HepG2 (cell line): Measurements from ENCODE around the gene LGR6. TPM values are rescaled to one million over a fixed set of nuclear protein-coding genes. Genes with fewer than 3 reads are reported as not detected.

Source experiments
- ATAC-seq: fragments of 200-7000 bp; cut with Tn5 transposase; 3 replicates; pipeline ENCODE4 v1.9.1; 2020; ENCODE audit warnings: mild to moderate bottlenecking, moderate library complexity
- BruUV-seq: library from RNA; stranded (reverse); fragments of 400-500 nt; replicated peaks from 2 replicates; lab custom pipeline; 2021; lab: Mats Ljungman, UMichigan
- CTCF ChIA-PET: fragments of 300-600 bp; formaldehyde crosslinking; extraction: SDS; loops from one replicate; lab custom pipeline; 2021; ENCODE audit warnings: low total read pairs, inconsistent platforms, low intra/inter-chr PET ratio; lab: Yijun Ruan, JAX
- POLR2A ChIA-PET: fragments of 350-600 bp; sonication (Branson Sonifier 250); formaldehyde crosslinking; loops from one replicate; lab custom pipeline; 2020; ENCODE audit warnings: antibody characterized with exemption, inconsistent platforms; lab: Yijun Ruan, JAX
- DNase-seq: peaks from one replicate; pipeline ENCODE4 v3.0.0-alpha.2; 2015; ENCODE audit warnings: low spot score
- FAIRE-seq: peaks from 3 replicates; lab custom pipeline; 2011; peaks lifted over from hg19 to GRCh38; lab: Jason Lieb, UNC
- H2AFZ ChIP-seq: one replicate; pipeline ENCODE4 v1.6.1; 2011; ENCODE audit warnings: low read length, inconsistent platforms
- H3K27ac ChIP-seq: fragments of 300-600 bp; 3 replicates; pipeline ENCODE4 v1.8.0; 2011; ENCODE audit warnings: mixed run types, mild to moderate bottlenecking, mixed read lengths, low read length, inconsistent platforms; ENCODE audit not compliant: insufficient read depth; ENCODE audit errors: extremely low read length
- H3K27me3 ChIP-seq, 2 experiments: fragments of 200-600 bp in 1 of 2; 2 replicates in 1 of 2; 3 replicates in 1 of 2; pipeline versions ENCODE4 v1.6.0 to v1.8.0; 2011; ENCODE audit warnings: low read length in 2 of 2, mild to moderate bottlenecking in 2 of 2, moderate library complexity in 2 of 2, inconsistent platforms in 1 of 2; ENCODE audit not compliant: insufficient read depth in 2 of 2, control insufficient read depth in 1 of 2
- H3K36me3 ChIP-seq, 2 experiments: fragments of 200-600 bp in 1 of 2; replicated peaks in 1 of 2; 2 replicates in 1 of 2; 3 replicates in 1 of 2; pipeline versions ENCODE4 v1.5.1 to v1.8.0; 2011; ENCODE audit warnings: low read length in 2 of 2, inconsistent platforms in 1 of 2; ENCODE audit not compliant: insufficient read depth in 2 of 2, control insufficient read depth in 1 of 2
- H3K4me1 ChIP-seq: 2 replicates; pipeline ENCODE4 v1.5.1; 2012; ENCODE audit warnings: low read length, inconsistent platforms; ENCODE audit not compliant: insufficient read depth
- H3K4me2 ChIP-seq: 2 replicates; pipeline ENCODE4 v1.6.0; 2011; ENCODE audit warnings: low read depth, low read length, inconsistent platforms
- H3K4me3 ChIP-seq, 3 experiments: fragments of 200-600 bp in 1 of 3; sonication (generic), shearing (Covaris generic) in 1 of 3; replicated peaks in 1 of 3; 2 replicates each; pipeline ENCODE4 v1.5.1; 2011 to 2016; ENCODE audit warnings: low read length in 3 of 3, inconsistent platforms in 2 of 3, low read depth in 2 of 3, mild to moderate bottlenecking in 2 of 3, control low read depth in 1 of 3, mixed read lengths in 1 of 3; ENCODE audit not compliant: insufficient read depth in 1 of 3
- H3K79me2 ChIP-seq: one replicate; pipeline ENCODE4 v1.6.1; 2011; ENCODE audit warnings: low read length, inconsistent platforms; ENCODE audit not compliant: insufficient read depth
- H3K9ac ChIP-seq: 2 replicates; pipeline ENCODE4 v1.6.0; 2011; ENCODE audit warnings: mild to moderate bottlenecking, low read depth, low read length, inconsistent platforms; ENCODE audit not compliant: insufficient read depth
- H3K9me3 ChIP-seq: 2 replicates; pipeline ENCODE4 v1.5.1; 2012; ENCODE audit warnings: mild to moderate bottlenecking, low read length
- H4K20me1 ChIP-seq: 2 replicates; pipeline ENCODE4 v1.6.0; 2011; ENCODE audit warnings: inconsistent platforms, mild to moderate bottlenecking, low read length, moderate library complexity; ENCODE audit not compliant: insufficient read depth
- ATF7 ChIP-seq, 2 experiments: fragments of 450-650 bp in 1 of 2; sonication (generic) in 1 of 2; formaldehyde crosslinking in 1 of 2; IDR thresholded peaks; 2 replicates each; pipeline versions ENCODE4 v1.4.0 to v1.6.1; 2016 to 2020; ENCODE audit warnings: antibody characterized with exemption in 1 of 2, mild to moderate bottlenecking in 1 of 2, missing genetic modification reagents in 1 of 2
- CEBPB ChIP-seq: IDR thresholded peaks from 2 replicates; pipeline ENCODE4 v1.6.1; 2011; ENCODE audit warnings: low read depth, low read length, improper control_type of control experiment, borderline replicate concordance
- GPN1 ChIP-seq: sonication (generic); formaldehyde crosslinking; IDR thresholded peaks from 2 replicates; pipeline ENCODE4 v1.5.1; 2020; ENCODE audit warnings: missing genetic modification reagents, borderline replicate concordance
- SETDB1 ChIP-seq: sonication (generic); formaldehyde crosslinking; IDR thresholded peaks from 2 replicates; pipeline ENCODE4 v1.5.1; 2020; ENCODE audit warnings: missing genetic modification reagents, mild to moderate bottlenecking, borderline replicate concordance
- ZNF543 ChIP-seq: sonication (generic); formaldehyde crosslinking; IDR thresholded peaks from 2 replicates; pipeline ENCODE4 v1.4.0; 2020; ENCODE audit warnings: mild to moderate bottlenecking, missing genetic modification reagents
- WGBS: methylation state at CpG from one replicate; pipeline ENCODE4 v1.1.6; 2017; ENCODE audit warnings: low lambda C conversion rate; 5-methylcytosine and 5-hydroxymethylcytosine counted together
- in situ Hi-C: cut with HindIII; loops from 2 replicates; pipeline ENCODE4 v1.10.0; 2017; ENCODE audit warnings: low pct_unique_long_range_greater_than_20kb; ENCODE audit not compliant: extremely low pct_ligation_motif_present
- intact Hi-C: fragments of 100-400 bp; cut with micrococcal nuclease; formaldehyde crosslinking; loops from one replicate; pipeline ENCODE4 v1.10.0; 2022; ENCODE audit not compliant: unreplicated experiment
- polyA plus RNA-seq, 8 experiments: library from polyadenylated mRNA; depleted of rRNA in 3 of 8; stranded (reverse) in 7 of 8; unstranded in 1 of 8; fragments of >200 nt; fragmentation: Illumina TruSeq in 4 of 8; extraction: Trizol in 4 of 8; gene quantifications; 2 replicates each; pipeline versions ENCODE4 v1.2.1 to v1.2.3, GENCODE V29; 2011 to 2016; ENCODE audit warnings: low read depth in 4 of 8, missing spikeins in 1 of 8, mixed read lengths in 1 of 8; ENCODE audit not compliant: insufficient read depth in 1 of 8
- total RNA-seq, 5 experiments: library from RNA; depleted of rRNA; stranded (reverse); fragments of >200 nt; fragmentation: Illumina TruSeq; extraction: Trizol; gene quantifications; 2 replicates each; pipeline ENCODE4 v1.2.3, GENCODE V29; 2016; ENCODE audit warnings: low read depth in 1 of 5

LGR6 gene
- total and polyA plus RNA-seq, 2 of the 13 experiments (the other 11 are each of a cell fraction or from before 2014, with no cell fraction given), result 0.07 TPM; not detected in 1

DNA sequence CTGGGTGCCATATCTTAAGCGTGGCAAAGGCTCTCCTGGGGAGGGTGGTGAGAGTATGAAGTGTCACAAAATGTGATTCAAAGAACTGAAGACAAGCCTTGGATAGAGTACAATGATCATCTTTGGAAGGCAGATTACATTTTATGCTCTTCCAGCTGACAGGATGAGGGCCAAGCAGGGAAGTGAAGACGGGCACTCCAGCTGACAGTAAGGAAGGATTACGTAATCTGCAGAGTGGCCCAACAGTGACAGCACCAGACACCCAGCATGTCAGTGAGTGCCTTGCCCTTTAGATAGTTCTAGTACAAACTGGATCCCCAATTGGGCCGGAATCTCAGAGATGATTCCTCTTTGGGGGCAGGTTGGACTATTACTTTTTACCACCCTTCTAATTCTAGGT is 95.4 kb downstream of the LGR6 start:
- POLR2A ChIA-PET, result no interaction called here
- FAIRE-seq (no peak), ATAC-seq (no peak), DNase-seq (no peak)
- no TSS peak for BruUV-seq
- in situ Hi-C loops, result no loop called here
- Histone ChIP-seq H4K20me1 (no peaks in the 10 kb centered on the region), H3K9ac (no peak overlapping the region), H3K9me3 (no peaks in the 10 kb centered on the region), H3K27me3 (peaks cover 0 to 2% of the 10 kb centered on the region in 2 experiments; a peak in 1 of 5 replicates), H3K79me2 (no peaks in the 10 kb centered on the region), H3K4me1 (peaks cover 14% of the 10 kb centered on the region), H3K27ac (no peak overlapping the region), H3K36me3 (no peaks in the 10 kb centered on the region), H3K4me3 (no peak overlapping the region), H3K4me2 (no peak overlapping the region), H2AFZ (no peak overlapping the region)
- TF ChIP-seq ZNF543, result no peak
- peak; percentile 24; the same call in 1 of the 2 replicates for TF ChIP-seq CEBPB
- TF ChIP-seq ATF7 (IDR thresholded peaks at IDR 0.05), result 0 out of 2 replicates have a peak, but pooled peaks have one; percentile 29
- TF ChIP-seq ATF7 (CRISPR knock-in tag; IDR thresholded peaks at IDR 0.05), result no peak
- 17% methylated on average over 2 of the region's 4 CpGs for WGBS
- intact Hi-C loops, result no loop called here
- CTCF ChIA-PET, result no interaction called here

DNA sequence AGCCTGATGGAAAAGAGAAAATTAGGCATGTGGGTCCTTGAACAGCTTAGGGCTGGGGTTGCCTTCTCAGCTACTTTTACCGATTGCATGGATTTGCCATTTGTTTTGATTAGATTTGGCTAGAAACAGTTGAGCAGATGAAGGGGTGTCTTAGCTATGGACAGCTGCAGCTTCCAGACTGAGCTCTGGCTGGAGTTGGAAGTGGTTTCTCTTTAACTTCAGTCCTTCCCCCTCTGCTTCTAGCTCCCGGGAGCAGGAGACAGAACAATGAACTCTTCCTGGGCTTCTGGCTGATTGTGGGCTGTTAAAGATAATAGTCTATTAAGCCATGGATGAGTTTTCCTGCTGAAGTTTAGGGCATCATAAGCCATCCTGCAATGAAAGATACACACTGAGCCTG is 97.4 kb downstream of the LGR6 start:
- peaks cover 14% of the 10 kb centered on the region for H3K4me1 ChIP-seq
- ATAC-seq, result no peak
- no peak overlapping the region for H3K9ac ChIP-seq
- H3K27me3 ChIP-seq, result no peaks in the 10 kb centered on the region
- no peak for DNase-seq
- H3K27ac ChIP-seq, result no peak overlapping the region
- in situ Hi-C loops, result no loop called here
- WGBS, result 0% methylated on average over 2 of the region's 2 CpGs
- no peak overlapping the region for H2AFZ ChIP-seq
- BruUV-seq, result no TSS peak
- H4K20me1 ChIP-seq, result no peaks in the 10 kb centered on the region
- POLR2A ChIA-PET, result no interaction called here
- intact Hi-C loops, result no loop called here
- H3K9me3 ChIP-seq, result no peaks in the 10 kb centered on the region
- H3K4me3 ChIP-seq, result no peak overlapping the region
- CTCF ChIA-PET, result no interaction called here
- FAIRE-seq, result no peak
- no peaks in the 10 kb centered on the region for H3K79me2 ChIP-seq
- TF ChIP-seq GPN1 (CRISPR knock-in tag), result no peak
- no peak for TF ChIP-seq SETDB1
- TF ChIP-seq, all 625 proteins: peak for 0
- no peaks in the 10 kb centered on the region for H3K36me3 ChIP-seq
- no peak overlapping the region for H3K4me2 ChIP-seq
